SK-N-SH (cell line): ENCODE data around the gene ATP6V0C. TPM values are rescaled to one million over a fixed set of nuclear protein-coding genes. Genes with fewer than 3 reads are reported as not detected.

ENCODE experiments used
- CTCF ChIA-PET: fragments of 300-600, 350-600 bp; formaldehyde crosslinking; extraction: SDS; loops from one replicate; lab custom pipeline; 2021; lab: Yijun Ruan, JAX
- POLR2A ChIA-PET: fragments of 350-600 bp; sonication (Branson Sonifier 250); formaldehyde crosslinking; extraction: SDS; loops from one replicate; lab custom pipeline; 2020; ENCODE audit warnings: antibody characterized with exemption, inconsistent platforms; lab: Yijun Ruan, JAX
- DNase-seq: peaks from one replicate; pipeline ENCODE4 v3.0.0; 2012
- H2AFZ ChIP-seq: fragments of 200-600 bp; sonication (generic); 2 replicates; pipeline ENCODE4 v1.8.1; 2016; ENCODE audit warnings: antibody characterized with exemption, mild to moderate bottlenecking, low read depth
- H3F3A ChIP-seq: fragments of 200-600 bp; sonication (generic); replicated peaks from 2 replicates; pipeline ENCODE3; 2016; ENCODE audit warnings: antibody characterized with exemption, mild to moderate bottlenecking; ENCODE audit not compliant: insufficient read depth
- H3K27ac ChIP-seq, 2 experiments: fragments of 200-500 bp in 1 of 2; fragments of 200-600 bp in 1 of 2; sonication (Bioruptor generic) in 1 of 2; sonication (generic), shearing (Covaris generic) in 1 of 2; 2 replicates each; pipeline versions ENCODE4 v1.5.1 to v1.6.1; 2014 to 2016; ENCODE audit warnings: low read depth in 2 of 2, inconsistent platforms in 1 of 2, low read length in 1 of 2, mild to moderate bottlenecking in 1 of 2, mixed read lengths in 1 of 2
- H3K27me3 ChIP-seq: fragments of 200-600 bp; sonication (generic), shearing (Covaris generic); 2 replicates; pipeline ENCODE4 v1.6.1; 2016; ENCODE audit warnings: mixed run types; ENCODE audit not compliant: insufficient read depth
- H3K36me3 ChIP-seq, 2 experiments: fragments of 200-500 bp in 1 of 2; fragments of 200-600 bp in 1 of 2; sonication (Bioruptor generic) in 1 of 2; sonication (generic) in 1 of 2; replicated peaks in 1 of 2; 2 replicates each; pipeline versions ENCODE3 to v1.5.1; 2014 to 2016; ENCODE audit warnings: low read length in 1 of 2, mild to moderate bottlenecking in 1 of 2; ENCODE audit not compliant: insufficient read depth in 2 of 2, control insufficient read depth in 1 of 2
- H3K4me1 ChIP-seq, 2 experiments: fragments of 200-500 bp in 1 of 2; fragments of 200-600 bp in 1 of 2; sonication (Bioruptor generic) in 1 of 2; sonication (generic), shearing (Covaris generic) in 1 of 2; 2 replicates each; pipeline versions ENCODE4 v1.5.1 to v1.6.1; 2014 to 2016; ENCODE audit warnings: low read depth in 1 of 2, low read length in 1 of 2, mixed run types in 1 of 2; ENCODE audit not compliant: insufficient read depth in 2 of 2, control insufficient read depth in 1 of 2
- H3K4me2 ChIP-seq: fragments of 200-600 bp; sonication (generic), shearing (Covaris generic); 2 replicates; pipeline ENCODE4 v1.6.1; 2017; ENCODE audit warnings: mixed run types
- H3K4me3 ChIP-seq, 2 experiments: fragments of 200-500 bp in 1 of 2; fragments of 200-600 bp in 1 of 2; sonication (Bioruptor generic) in 1 of 2; sonication (generic), shearing (Covaris generic) in 1 of 2; 2 replicates each; pipeline versions ENCODE4 v1.5.1 to v1.8.1; 2014 to 2016; ENCODE audit warnings: low read depth in 2 of 2, inconsistent platforms in 1 of 2, low read length in 1 of 2, mild to moderate bottlenecking in 1 of 2, mixed read lengths in 1 of 2, moderate library complexity in 1 of 2
- H3K79me2 ChIP-seq: fragments of 200-600 bp; sonication (generic); 2 replicates; pipeline ENCODE4 v1.8.1; 2017; ENCODE audit warnings: mild to moderate bottlenecking; ENCODE audit not compliant: insufficient read depth
- H3K9ac ChIP-seq: fragments of 200-600 bp; sonication (generic); 2 replicates; pipeline ENCODE4 v1.6.1; 2017; ENCODE audit warnings: mixed run types
- H3K9me2 ChIP-seq: fragments of 200-600 bp; sonication (generic); 2 replicates; pipeline ENCODE4 v1.6.1; 2017; ENCODE audit warnings: mixed run types
- H3K9me3 ChIP-seq: fragments of 200-600 bp; sonication (generic); 2 replicates; pipeline ENCODE4 v1.6.1; 2017; ENCODE audit warnings: mixed run types, mild to moderate bottlenecking, moderate library complexity
- H4K20me1 ChIP-seq: fragments of 200-600 bp; sonication (generic); 2 replicates; pipeline ENCODE4 v1.6.1; 2017; ENCODE audit warnings: mild to moderate bottlenecking, mixed run types; ENCODE audit not compliant: insufficient read depth
- POLR2AphosphoS5 ChIP-seq: IDR thresholded peaks from 2 replicates; pipeline ENCODE4 v1.6.1; 2012; ENCODE audit warnings: low read depth, low read length
- WGBS: methylation state at CpG from one replicate; pipeline ENCODE4 v1.1.6; 2017; ENCODE audit warnings: low lambda C conversion rate; 5-methylcytosine and 5-hydroxymethylcytosine counted together
- polyA plus RNA-seq, 3 experiments: library from polyadenylated mRNA; depleted of rRNA; stranded (reverse); fragments of >200 nt; gene quantifications; 2 replicates each; pipeline ENCODE4 v1.2.3, GENCODE V29; 2012
- TF ChIP-seq, protein P1 (sequence below): IDR thresholded peaks from 2 replicates; pipeline ENCODE4 v1.4.0; 2012; ENCODE audit warnings: low read depth
- TF ChIP-seq, protein P2 (sequence below): IDR thresholded peaks from 2 replicates; pipeline ENCODE4 v1.4.0; 2012; ENCODE audit warnings: low read depth, borderline replicate concordance

ATP6V0C gene
- polyA plus RNA-seq, 1 of the 3 experiments (the other 2 are of a cell fraction), result 80.1 TPM

DNA sequence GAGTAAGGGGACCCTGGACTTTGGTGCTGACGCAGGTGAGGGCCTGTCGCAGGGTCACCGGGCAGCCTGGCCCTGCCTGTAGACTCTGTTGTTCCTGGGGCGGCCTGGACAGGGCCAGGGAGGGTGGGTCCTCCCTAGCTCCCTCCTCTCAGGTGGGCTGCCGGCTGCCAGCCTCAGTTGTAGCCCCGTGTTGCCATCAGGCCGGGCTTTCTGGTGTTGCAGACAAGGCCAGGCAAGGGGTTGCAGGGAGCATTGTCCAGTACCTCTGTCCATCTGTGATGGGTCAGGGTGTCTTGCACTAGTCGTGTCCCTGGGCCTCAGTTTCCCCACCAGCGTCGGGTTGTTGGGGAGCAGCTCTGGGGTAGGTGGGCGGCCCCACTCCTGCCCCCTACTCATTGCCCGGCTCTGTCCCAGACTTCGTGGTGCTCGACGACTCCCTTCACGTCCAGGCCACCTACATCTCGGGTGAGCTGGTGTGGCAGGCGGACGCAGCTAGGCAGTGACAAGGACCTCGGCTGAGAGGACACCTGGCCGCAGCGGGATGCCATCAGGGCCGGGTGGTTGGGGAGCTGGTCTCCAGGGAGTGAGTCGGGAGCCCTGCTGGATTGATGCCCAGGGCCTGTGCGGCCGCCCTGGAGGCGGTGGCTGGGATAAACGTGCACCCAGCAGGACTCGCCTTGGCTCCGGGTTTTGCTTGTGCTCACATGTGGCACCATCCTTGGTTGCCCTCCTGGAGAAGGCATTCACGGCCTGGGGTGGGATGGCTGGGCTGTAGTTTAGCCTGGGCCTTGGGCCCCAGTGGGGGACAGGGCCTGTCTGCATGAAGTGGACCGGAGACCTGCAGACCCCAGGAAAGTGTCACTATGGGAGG, 15.5 kb downstream of the ATP6V0C start:
- ChIA-PET CTCF (no interaction called here), POLR2A (interaction anchor here (1.5 kb wide), 1 partner anchor 9 kb away, joined by 3 read pairs; the partner anchor contains the start of gene AMDHD2)
- H4K20me1 ChIP-seq, result no peaks in the 10 kb centered on the region
- H3K9me2 ChIP-seq, result no peaks in the 10 kb centered on the region
- H3K79me2 ChIP-seq, result 0 out of 2 replicates have a peak, but pooled peaks cover under 1% of the 10 kb centered on the region
- H3K27me3 ChIP-seq, result no peaks in the 10 kb centered on the region
- no peak overlapping the region for H3K4me3 ChIP-seq
- H3K27ac ChIP-seq, result no peak overlapping the region
- 87% methylated on average over 12 of the region's 32 CpGs for WGBS
- peaks cover 11 to 27% of the 10 kb centered on the region in 2 experiments for H3K36me3 ChIP-seq
- H2AFZ ChIP-seq, result no peak overlapping the region
- TF ChIP-seq, protein P1, sequence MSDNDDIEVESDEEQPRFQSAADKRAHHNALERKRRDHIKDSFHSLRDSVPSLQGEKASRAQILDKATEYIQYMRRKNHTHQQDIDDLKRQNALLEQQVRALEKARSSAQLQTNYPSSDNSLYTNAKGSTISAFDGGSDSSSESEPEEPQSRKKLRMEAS, result no peak
- H3K4me1 ChIP-seq, result peaks cover 0 to 8% of the 10 kb centered on the region in 2 experiments; a peak in 2 of 4 replicates
- DNase-seq, result peak; percentile 55
- H3F3A ChIP-seq, result peaks cover 8% of the 10 kb centered on the region
- no peak overlapping the region for H3K4me2 ChIP-seq
- no peaks in the 10 kb centered on the region for H3K9me3 ChIP-seq
- no peak overlapping the region for H3K9ac ChIP-seq

DNA sequence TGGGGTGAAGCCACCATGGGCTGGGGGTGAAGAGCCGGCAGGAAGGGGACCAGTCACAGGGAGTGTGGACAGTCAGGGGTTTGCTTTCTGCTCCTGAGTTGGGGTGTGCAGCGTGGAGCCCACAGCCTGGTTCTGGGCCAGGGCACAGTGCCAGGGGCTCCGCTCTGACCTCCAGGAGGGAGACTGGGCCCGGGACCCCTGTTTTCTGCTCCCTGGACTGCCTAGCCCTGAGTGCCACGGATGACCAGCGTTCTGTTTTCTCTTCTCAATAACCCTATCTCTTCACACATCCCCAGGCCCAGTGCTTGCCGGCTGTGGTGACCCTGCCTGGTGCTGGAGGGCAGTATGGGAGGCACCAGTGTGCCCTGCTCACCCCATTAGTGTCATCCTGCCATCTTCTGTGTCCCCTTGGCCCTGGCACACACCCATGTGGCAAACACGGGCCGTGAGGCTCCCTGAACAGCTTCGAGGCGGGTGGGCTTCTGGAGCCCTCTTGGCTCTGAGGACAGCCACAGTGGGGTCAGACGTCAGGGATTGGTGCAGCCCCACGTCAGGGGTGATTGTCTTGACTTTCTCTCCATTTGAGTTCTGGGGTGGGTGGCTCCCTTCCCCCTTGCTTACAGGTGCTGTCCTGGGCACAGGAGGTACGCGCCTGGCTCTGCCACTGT, 16.3 kb downstream of the ATP6V0C start:
- Histone ChIP-seq H3K4me3 (no peak overlapping the region), H3K36me3 (peaks cover 5 to 19% of the 10 kb centered on the region in 2 experiments), H4K20me1 (no peaks in the 10 kb centered on the region), H3F3A (peaks cover 13% of the 10 kb centered on the region), H3K4me1 (peaks cover 0 to 8% of the 10 kb centered on the region in 2 experiments; a peak in 2 of 4 replicates), H3K27me3 (no peaks in the 10 kb centered on the region)
- 100% methylated on average over 8 of the region's 15 CpGs for WGBS
- TF ChIP-seq, protein P2, sequence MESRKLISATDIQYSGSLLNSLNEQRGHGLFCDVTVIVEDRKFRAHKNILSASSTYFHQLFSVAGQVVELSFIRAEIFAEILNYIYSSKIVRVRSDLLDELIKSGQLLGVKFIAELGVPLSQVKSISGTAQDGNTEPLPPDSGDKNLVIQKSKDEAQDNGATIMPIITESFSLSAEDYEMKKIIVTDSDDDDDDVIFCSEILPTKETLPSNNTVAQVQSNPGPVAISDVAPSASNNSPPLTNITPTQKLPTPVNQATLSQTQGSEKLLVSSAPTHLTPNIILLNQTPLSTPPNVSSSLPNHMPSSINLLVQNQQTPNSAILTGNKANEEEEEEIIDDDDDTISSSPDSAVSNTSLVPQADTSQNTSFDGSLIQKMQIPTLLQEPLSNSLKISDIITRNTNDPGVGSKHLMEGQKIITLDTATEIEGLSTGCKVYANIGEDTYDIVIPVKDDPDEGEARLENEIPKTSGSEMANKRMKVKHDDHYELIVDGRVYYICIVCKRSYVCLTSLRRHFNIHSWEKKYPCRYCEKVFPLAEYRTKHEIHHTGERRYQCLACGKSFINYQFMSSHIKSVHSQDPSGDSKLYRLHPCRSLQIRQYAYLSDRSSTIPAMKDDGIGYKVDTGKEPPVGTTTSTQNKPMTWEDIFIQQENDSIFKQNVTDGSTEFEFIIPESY, result no peak
- TF ChIP-seq POLR2AphosphoS5, result peak; percentile 20; the same call in 1 of the 2 replicates
- TF ChIP-seq, all 33 proteins: peak for 1
- Histone ChIP-seq H3K9ac (no peak overlapping the region), H3K27ac (no peak overlapping the region), H3K9me3 (no peaks in the 10 kb centered on the region), H2AFZ (no peak overlapping the region), H3K79me2 (no peaks in the 10 kb centered on the region), H3K9me2 (no peaks in the 10 kb centered on the region), H3K4me2 (no peak overlapping the region)
- peak; percentile 13 for DNase-seq
- ChIA-PET POLR2A (interaction anchor here (1.5 kb wide), 1 partner anchor 10 kb away, joined by 3 read pairs; the partner anchor contains the start of gene AMDHD2), CTCF (interaction anchor here (1.0 kb wide), 1 partner anchor 10 kb away, joined by 5 read pairs; the partner anchor contains the start of gene AMDHD2)
